ENCODE data around the gene HPSE2. TPM values are rescaled to one million over a fixed set of nuclear protein-coding genes. Genes with fewer than 3 reads are reported as not detected.

Gene HPSE2
- total RNA-seq, 4 donors from 2014 or later = 32.3 to 70.0 (median 43.6) TPM

GRCh38 chr10:99041468-99041867 lies 194.2 kb downstream of the HPSE2 start:
- no peak for TF ChIP-seq POLR2AphosphoS5 (IDR thresholded peaks at IDR 0.05)
- no peak for TF ChIP-seq POLR2A (IDR thresholded peaks at IDR 0.05; ENCODE audit: low read depth)
- no peak for TF ChIP-seq EP300 (IDR thresholded peaks at IDR 0.05)
- TF ChIP-seq CTCF (IDR thresholded peaks at IDR 0.05) = no peak
- peaks cover 0 to 23% (median 14%) of the 10 kb centered on the region in 4 donors for H3K9me3 ChIP-seq
- DNase-seq (ENCODE audit: extremely low spot score) = no peak
- 97% methylated on average over 4 of the region's 4 CpGs for WGBS
- H3K4me1 ChIP-seq = peaks cover 0 to 4% (median 1%) of the 10 kb centered on the region in 4 donors
- H3K27ac ChIP-seq (replicated peaks in 1 of 4) = no peak overlapping the region
- no peak overlapping the region for H3K4me3 ChIP-seq
- no peaks in the 10 kb centered on the region for H3K36me3 ChIP-seq
- no peaks in the 10 kb centered on the region for H3K27me3 ChIP-seq
- intact Hi-C loops (cut with DNase I) = no loop called here

- WGBS = 94% methylated on average over 9 of the region's 9 CpGs
- no peaks in the 10 kb centered on the region for H3K9me3 ChIP-seq
- no peak for DNase-seq (ENCODE audit: extremely low spot score)
- H3K4me1 ChIP-seq = peaks cover 0 to 12% (median 5%) of the 10 kb centered on the region in 4 donors
- H3K4me3 ChIP-seq = no peak overlapping the region
- TF ChIP-seq CTCF (IDR thresholded peaks at IDR 0.05) = no peak
- TF ChIP-seq EP300 (IDR thresholded peaks at IDR 0.05) = no peak
- no peak for TF ChIP-seq POLR2A (IDR thresholded peaks at IDR 0.05; ENCODE audit: low read depth)
- no peak for TF ChIP-seq POLR2AphosphoS5 (IDR thresholded peaks at IDR 0.05)
- no peaks in the 10 kb centered on the region for H3K36me3 ChIP-seq
- no peak overlapping the region for H3K27ac ChIP-seq (replicated peaks in 1 of 4)
- H3K27me3 ChIP-seq = no peaks in the 10 kb centered on the region
- intact Hi-C loops (cut with DNase I) = no loop called here
Measured at GRCh38 chr10:99013885-99014284, 221.8 kb downstream of the HPSE2 start.

GRCh38 chr10:99010286-99010685 lies 225.4 kb downstream of the HPSE2 start:
- DNase-seq (ENCODE audit: extremely low spot score) = no peak
- Histone ChIP-seq H3K27ac (replicated peaks in 1 of 4) (no peak overlapping the region), H3K4me3 (no peak overlapping the region), H3K9me3 (peaks cover 0 to 8% (median 0%) of the 10 kb centered on the region in 4 donors), H3K4me1 (peaks cover 0 to 16% (median 2%) of the 10 kb centered on the region in 4 donors), H3K36me3 (no peaks in the 10 kb centered on the region), H3K27me3 (no peaks in the 10 kb centered on the region)
- intact Hi-C loops (cut with DNase I) = no loop called here
- TF ChIP-seq POLR2AphosphoS5 (IDR thresholded peaks at IDR 0.05) = no peak
- TF ChIP-seq CTCF (IDR thresholded peaks at IDR 0.05) = no peak
- no peak for TF ChIP-seq POLR2A (IDR thresholded peaks at IDR 0.05; ENCODE audit: low read depth)
- no peak for TF ChIP-seq EP300 (IDR thresholded peaks at IDR 0.05)

GRCh38 chr10:99008054-99008453 lies 227.6 kb downstream of the HPSE2 start:
- Histone ChIP-seq H3K27ac (replicated peaks in 1 of 4) (no peak overlapping the region), H3K9me3 (peaks cover 0 to 11% (median 0%) of the 10 kb centered on the region in 4 donors), H3K27me3 (no peaks in the 10 kb centered on the region), H3K36me3 (no peaks in the 10 kb centered on the region), H3K4me1 (peaks cover 0 to 16% (median 2%) of the 10 kb centered on the region in 4 donors), H3K4me3 (no peak overlapping the region)
- no peak for DNase-seq (ENCODE audit: extremely low spot score)
- 47% methylated on average over 2 of the region's 2 CpGs for WGBS
- TF ChIP-seq POLR2AphosphoS5 (IDR thresholded peaks at IDR 0.05) (no peak), EP300 (IDR thresholded peaks at IDR 0.05) (no peak), CTCF (IDR thresholded peaks at IDR 0.05) (no peak), POLR2A (IDR thresholded peaks at IDR 0.05; ENCODE audit: low read depth) (no peak)
- intact Hi-C loops (cut with DNase I) = no loop called here

GRCh38 chr10:99007457-99007856 lies 228.2 kb downstream of the HPSE2 start:
- Histone ChIP-seq H3K27ac (replicated peaks in 1 of 4) (no peak overlapping the region), H3K4me1 (peaks cover 0 to 16% (median 2%) of the 10 kb centered on the region in 4 donors), H3K9me3 (peaks cover 0 to 11% (median 0%) of the 10 kb centered on the region in 4 donors), H3K27me3 (no peaks in the 10 kb centered on the region), H3K36me3 (no peaks in the 10 kb centered on the region), H3K4me3 (no peak overlapping the region)
- intact Hi-C loops (cut with DNase I) = no loop called here
- TF ChIP-seq POLR2AphosphoS5 (IDR thresholded peaks at IDR 0.05) (no peak), EP300 (IDR thresholded peaks at IDR 0.05) (no peak), POLR2A (IDR thresholded peaks at IDR 0.05; ENCODE audit: low read depth) (no peak), CTCF (IDR thresholded peaks at IDR 0.05) (no peak)
- DNase-seq (ENCODE audit: extremely low spot score) = no peak

All from esophagus muscularis mucosa (tissue), 4 donors.